A673 (cell line): ENCODE measurements around the gene EPHA10. TPM values are rescaled to one million over a fixed set of nuclear protein-coding genes. Genes with fewer than 3 reads are reported as not detected.

Experiments
- BruUV-seq: library from RNA; stranded (reverse); fragments of 400-500 nt; replicated peaks from 2 replicates; lab custom pipeline; 2021; lab: Mats Ljungman, UMichigan
- CTCF ChIA-PET: fragments of 300-600 bp; sonication (Branson Sonifier 250); formaldehyde crosslinking; loops from one replicate; lab custom pipeline; 2022; ENCODE audit warnings: antibody characterized with exemption; lab: Charles Lee
- POLR2A ChIA-PET: fragments of 300-600 bp; sonication (Branson Sonifier 250); formaldehyde crosslinking; loops from one replicate; lab custom pipeline; 2022; ENCODE audit warnings: antibody characterized with exemption; ENCODE audit not compliant: low non-redundant PET; lab: Charles Lee
- DNase-seq: peaks from one replicate; pipeline ENCODE4 v3.0.0-alpha.2; 2015; ENCODE audit warnings: low spot score
- H3K27ac ChIP-seq: fragments of 200-600 bp; sonication (generic); 2 replicates; pipeline ENCODE4 v1.5.1; 2016; ENCODE audit warnings: mixed run types, low read depth, mild to moderate bottlenecking, mixed read lengths, antibody characterized with exemption, low read length; ENCODE audit not compliant: poor library complexity, severe bottlenecking
- H3K27me3 ChIP-seq: fragments of 200-600 bp; sonication (generic); replicated peaks from 2 replicates; pipeline ENCODE4 v1.6.1; 2017; ENCODE audit warnings: mixed run types, low read depth, mild to moderate bottlenecking, mixed read lengths, antibody characterized with exemption, low read length; ENCODE audit not compliant: insufficient read depth, poor library complexity
- H3K36me3 ChIP-seq: fragments of 200-600 bp; sonication (generic); 2 replicates; pipeline ENCODE4 v1.6.1; 2016; ENCODE audit warnings: mixed run types, mild to moderate bottlenecking, mixed read lengths, antibody characterized with exemption, low read length; ENCODE audit not compliant: insufficient read depth, poor library complexity, severe bottlenecking
- H3K4me1 ChIP-seq: fragments of 200-600 bp; sonication (generic); 2 replicates; pipeline ENCODE4 v1.6.1; 2017; ENCODE audit warnings: mixed run types, mild to moderate bottlenecking, mixed read lengths, antibody characterized with exemption, low read length; ENCODE audit not compliant: insufficient read depth, poor library complexity, severe bottlenecking
- H3K4me3 ChIP-seq: fragments of 200-600 bp; sonication (generic); 2 replicates; pipeline ENCODE4 v1.5.1; 2016; ENCODE audit warnings: low read depth, mixed run types, mild to moderate bottlenecking, mixed read lengths, low read length; ENCODE audit not compliant: poor library complexity, severe bottlenecking
- H3K9me3 ChIP-seq: fragments of 200-600 bp; sonication (generic); 2 replicates; pipeline ENCODE4 v1.6.1; 2016; ENCODE audit warnings: mixed run types, low read depth, mild to moderate bottlenecking, mixed read lengths, antibody characterized with exemption, low read length; ENCODE audit not compliant: poor library complexity, severe bottlenecking
- CTCF ChIP-seq: fragments of 300-800, 200-600 bp; sonication (generic); conservative IDR thresholded peaks from 2 replicates; pipeline ENCODE4 v1.5.1; 2017; ENCODE audit warnings: low read depth, mild to moderate bottlenecking, antibody characterized with exemption, low read length, moderate library complexity, mixed read lengths
- EZH2 ChIP-seq: fragments of 200-600 bp; sonication (generic); IDR thresholded peaks from 2 replicates; pipeline ENCODE4 v1.6.1; 2017; ENCODE audit warnings: borderline replicate concordance, low read depth, mild to moderate bottlenecking, mixed read lengths, antibody characterized with exemption, low read length; ENCODE audit not compliant: poor library complexity, severe bottlenecking
- intact Hi-C: fragments of 100-400 bp; cut with micrococcal nuclease; formaldehyde crosslinking; loops from one replicate; pipeline ENCODE4 v1.10.0; 2022; ENCODE audit not compliant: unreplicated experiment
- total RNA-seq: library from RNA; stranded (reverse); gene quantifications from 2 replicates; pipeline ENCODE4 v1.2.3, GENCODE V29; 2021

EPHA10 gene
- total RNA-seq, 1 experiment from 2014 or later = not detected

- Histone ChIP-seq H3K9me3 (no peaks in the 10 kb centered on the region), H3K27me3 (peaks cover 34% of the 10 kb centered on the region), H3K4me3 (no peak overlapping the region), H3K4me1 (no peaks in the 10 kb centered on the region), H3K27ac (no peak overlapping the region), H3K36me3 (no peaks in the 10 kb centered on the region)
- no peak for DNase-seq
- no peak for TF ChIP-seq CTCF
- no peak for TF ChIP-seq EZH2
- ChIA-PET POLR2A (no interaction called here), CTCF (no interaction called here)
- no TSS peak for BruUV-seq
- intact Hi-C loops = no loop called here
Observed at GRCh38 chr1:37667023-37667671, 97.8 kb downstream of the EPHA10 start.

- no peaks in the 10 kb centered on the region for H3K36me3 ChIP-seq
- TF ChIP-seq EZH2 = no peak
- no peak for TF ChIP-seq CTCF
- no TSS peak for BruUV-seq
- peaks cover 27% of the 10 kb centered on the region for H3K27me3 ChIP-seq
- intact Hi-C loops = no loop called here
- no peak for DNase-seq
- no peak overlapping the region for H3K27ac ChIP-seq
- no peak overlapping the region for H3K4me3 ChIP-seq
- ChIA-PET CTCF (no interaction called here), POLR2A (no interaction called here)
- H3K4me1 ChIP-seq = no peaks in the 10 kb centered on the region
- H3K9me3 ChIP-seq = no peaks in the 10 kb centered on the region
Observed at GRCh38 chr1:37666241-37666867, 98.6 kb downstream of the EPHA10 start.

Other genes starting within 250 kb of the EPHA10 start
- 18.1 and 18.3 TPM in 2 replicates for gene SNIP1, start 210.8 kb downstream of the EPHA10 start, total RNA-seq
- gene DNALI1, start 208.2 kb downstream of the EPHA10 start, total RNA-seq = 6.3 and 11.8 TPM in 2 replicates
- gene GNL2, start 169.2 kb downstream of the EPHA10 start, total RNA-seq = 101 and 121 TPM in 2 replicates
- gene RSPO1, start 130.2 kb downstream of the EPHA10 start, total RNA-seq = not detected in 2 replicates
- gene CDCA8, start 72.6 kb downstream of the EPHA10 start, total RNA-seq = 64.7 and 67.4 TPM in 2 replicates
- gene MANEAL, start 28.7 kb upstream of the EPHA10 start, total RNA-seq = 5.9 and 7.3 TPM in 2 replicates
- 31.0 and 33.5 TPM in 2 replicates for gene C1orf122, start 42.7 kb upstream of the EPHA10 start, total RNA-seq
- 30.4 and 38.5 TPM in 2 replicates for gene YRDC, start 43.1 kb upstream of the EPHA10 start, total RNA-seq
- gene MTF1, start 94.5 kb upstream of the EPHA10 start, total RNA-seq = 18.9 and 19.8 TPM in 2 replicates
- 15.6 and 23.9 TPM in 2 replicates for gene INPP5B, start 181.9 kb upstream of the EPHA10 start, total RNA-seq
- 184 and 194 TPM in 2 replicates for gene SF3A3, start 224.9 kb upstream of the EPHA10 start, total RNA-seq
- gene FHL3, start 240.4 kb upstream of the EPHA10 start, total RNA-seq = 89.5 and 106 TPM in 2 replicates
- gene UTP11, start 247.6 kb upstream of the EPHA10 start, total RNA-seq = 109 and 113 TPM in 2 replicates